KMS-11 (cell line): ENCODE measurements around the gene CFD.

Source experiments
- H2AFZ ChIP-seq: fragments of 200-600 bp; sonication (generic); 2 replicates; pipeline ENCODE4 v1.6.1; 2016; ENCODE audit warnings: antibody characterized with exemption, mixed run types, low read depth
- H3K27ac ChIP-seq: fragments of 200-600 bp; sonication (generic); 2 replicates; pipeline ENCODE4 v1.6.1; 2016; ENCODE audit warnings: mild to moderate bottlenecking, mixed run types
- H3K27me3 ChIP-seq: fragments of 200-600 bp; sonication (generic); 2 replicates; pipeline ENCODE4 v1.6.1; 2017; ENCODE audit warnings: mild to moderate bottlenecking, low read depth, mixed run types, moderate library complexity; ENCODE audit not compliant: insufficient read depth
- H3K36me3 ChIP-seq: fragments of 200-600 bp; sonication (generic); 2 replicates; pipeline ENCODE4 v1.6.1; 2017; ENCODE audit warnings: mild to moderate bottlenecking, mixed run types; ENCODE audit not compliant: insufficient read depth
- H3K4me1 ChIP-seq: fragments of 200-600 bp; sonication (generic); 2 replicates; pipeline ENCODE4 v1.6.1; 2016; ENCODE audit warnings: mild to moderate bottlenecking, low read depth, mixed run types; ENCODE audit not compliant: poor library complexity, severe bottlenecking
- H3K4me2 ChIP-seq: fragments of 200-600 bp; sonication (generic); 2 replicates; pipeline ENCODE4 v1.7.0; 2016; ENCODE audit warnings: mild to moderate bottlenecking, mixed run types
- H3K4me3 ChIP-seq: fragments of 200-600 bp; sonication (generic); IDR thresholded peaks from 2 replicates; pipeline ENCODE4 v1.6.1; 2017; ENCODE audit warnings: low read depth, low read length, mixed read lengths; ENCODE audit not compliant: insufficient read depth
- H3K79me2 ChIP-seq: fragments of 200-600 bp; sonication (generic); 2 replicates; pipeline ENCODE4 v1.6.1; 2016; ENCODE audit warnings: low read depth, mixed run types; ENCODE audit not compliant: insufficient read depth
- H3K9ac ChIP-seq: fragments of 200-600 bp; sonication (generic); 2 replicates; pipeline ENCODE4 v1.6.1; 2016; ENCODE audit warnings: mild to moderate bottlenecking, mixed run types
- H4K20me1 ChIP-seq: fragments of 200-600 bp; sonication (generic); 2 replicates; pipeline ENCODE4 v1.6.1; 2016; ENCODE audit warnings: mild to moderate bottlenecking, mixed run types; ENCODE audit not compliant: insufficient read depth
- CTCF ChIP-seq: fragments of 200-600 bp; sonication (generic); conservative IDR thresholded peaks from 2 replicates; pipeline ENCODE4 v1.6.1; 2017; ENCODE audit warnings: low read depth, mild to moderate bottlenecking, antibody characterized with exemption, low read length, moderate library complexity, mixed read lengths

CFD gene

GRCh38 chr19:881385-882071 lies 22.1 kb downstream of the CFD start:
- Histone ChIP-seq H3K4me2 (no peak overlapping the region), H3K4me1 (no peaks in the 10 kb centered on the region), H2AFZ (no peak overlapping the region), H3K79me2 (no peaks in the 10 kb centered on the region), H3K4me3 (no peak overlapping the region), H3K36me3 (no peaks in the 10 kb centered on the region), H3K27ac (no peak overlapping the region), H3K9ac (no peak overlapping the region), H3K27me3 (no peaks in the 10 kb centered on the region), H4K20me1 (no peaks in the 10 kb centered on the region)
- no peak for TF ChIP-seq CTCF

- H3K27ac ChIP-seq, result no peak overlapping the region
- no peaks in the 10 kb centered on the region for H3K4me1 ChIP-seq
- H3K9ac ChIP-seq, result no peak overlapping the region
- H2AFZ ChIP-seq, result no peak overlapping the region
- no peaks in the 10 kb centered on the region for H3K27me3 ChIP-seq
- H3K36me3 ChIP-seq, result no peaks in the 10 kb centered on the region
- no peaks in the 10 kb centered on the region for H3K79me2 ChIP-seq
- H4K20me1 ChIP-seq, result no peaks in the 10 kb centered on the region
- TF ChIP-seq CTCF, result no peak
- no peak overlapping the region for H3K4me2 ChIP-seq
- no peak overlapping the region for H3K4me3 ChIP-seq
Observed at GRCh38 chr19:882871-883497, 23.5 kb downstream of the CFD start.

GRCh38 chr19:883661-884211 lies 24.3 kb downstream of the CFD start:
- Histone ChIP-seq H3K9ac (no peak overlapping the region), H3K4me2 (no peak overlapping the region), H3K79me2 (no peaks in the 10 kb centered on the region), H3K4me1 (no peaks in the 10 kb centered on the region), H3K27me3 (no peaks in the 10 kb centered on the region), H4K20me1 (no peaks in the 10 kb centered on the region), H3K27ac (no peak overlapping the region), H3K4me3 (no peak overlapping the region), H3K36me3 (no peaks in the 10 kb centered on the region), H2AFZ (no peak overlapping the region)
- no peak for TF ChIP-seq CTCF

GRCh38 chr19:884420-885211 lies 25.2 kb downstream of the CFD start:
- Histone ChIP-seq H2AFZ (no peak overlapping the region), H3K27me3 (no peaks in the 10 kb centered on the region), H3K4me3 (no peak overlapping the region), H3K4me2 (no peak overlapping the region), H3K36me3 (no peaks in the 10 kb centered on the region), H3K27ac (no peak overlapping the region), H3K79me2 (no peaks in the 10 kb centered on the region), H3K9ac (no peak overlapping the region), H3K4me1 (no peaks in the 10 kb centered on the region), H4K20me1 (no peaks in the 10 kb centered on the region)
- TF ChIP-seq CTCF, result no peak
